K562 (cell line): ENCODE data around the gene URM1. TPM values are rescaled to one million over a fixed set of nuclear protein-coding genes. Genes with fewer than 3 reads are reported as not detected.

ENCODE experiments used
- ATAC-seq: fragments of 200-7000 bp; cut with Tn5 transposase; 3 replicates; pipeline ENCODE4 v1.9.1; 2020; ENCODE audit warnings: moderate library complexity
- BruUV-seq: library from RNA; stranded (reverse); fragments of 400-500 nt; replicated peaks from 2 replicates; lab custom pipeline; 2021; lab: Mats Ljungman, UMichigan
- CTCF ChIA-PET: fragments of 300-600 bp; formaldehyde crosslinking; extraction: SDS; loops from one replicate; lab custom pipeline; 2021; ENCODE audit warnings: low intra/inter-chr PET ratio; lab: Yijun Ruan, JAX
- POLR2A ChIA-PET: fragments of 300-600, 350-650 bp; sonication (Branson Sonifier 250); formaldehyde crosslinking; extraction: SDS; loops from one replicate; lab custom pipeline; 2021; ENCODE audit warnings: antibody characterized with exemption, inconsistent platforms; lab: Yijun Ruan, JAX
- DNase-seq, 4 experiments: peaks; one replicate each; pipeline versions ENCODE4 v3.0.0 to v3.0.0-alpha.2; 2011 to 2018; ENCODE audit warnings: low spot score in 3 of 4, mixed read lengths in 3 of 4; ENCODE audit errors: extremely low read depth in 1 of 4
- FAIRE-seq: peaks from 2 replicates; lab custom pipeline; 2011; peaks lifted over from hg19 to GRCh38; lab: Jason Lieb, UNC
- H2AFZ ChIP-seq: 2 replicates; pipeline ENCODE4 v1.6.0; 2011; ENCODE audit warnings: low read depth, low read length, control low read depth, inconsistent platforms
- H3K27ac ChIP-seq: fragments of 200-600 bp; 3 replicates; pipeline ENCODE4 v1.8.0; 2011; ENCODE audit warnings: low read depth, mild to moderate bottlenecking, control low read depth, inconsistent platforms, low read length, moderate library complexity, mixed read lengths; ENCODE audit errors: extremely low read depth
- H3K27me3 ChIP-seq, 2 experiments: fragments of 300-600 bp in 1 of 2; 2 replicates in 1 of 2; 3 replicates in 1 of 2; pipeline versions ENCODE4 v1.6.0 to v1.8.0; 2011; ENCODE audit warnings: inconsistent platforms in 2 of 2, low read length in 2 of 2, mild to moderate bottlenecking in 1 of 2, mixed read lengths in 1 of 2, moderate library complexity in 1 of 2; ENCODE audit not compliant: control insufficient read depth in 2 of 2, insufficient read depth in 2 of 2
- H3K36me3 ChIP-seq: fragments of 300-600 bp; 3 replicates; pipeline ENCODE4 v1.8.0; 2011; ENCODE audit warnings: mild to moderate bottlenecking, low read length, inconsistent platforms; ENCODE audit not compliant: control insufficient read depth, insufficient read depth
- H3K4me1 ChIP-seq, 2 experiments: fragments of 200-600 bp in 1 of 2; replicated peaks in 1 of 2; 2 replicates in 1 of 2; 3 replicates in 1 of 2; pipeline versions ENCODE4 v1.5.1 to v1.8.0; 2011; ENCODE audit warnings: inconsistent platforms in 2 of 2, low read length in 2 of 2, mild to moderate bottlenecking in 1 of 2, mixed read lengths in 1 of 2, moderate library complexity in 1 of 2; ENCODE audit not compliant: control insufficient read depth in 2 of 2, insufficient read depth in 2 of 2
- H3K4me2 ChIP-seq: 2 replicates; pipeline ENCODE4 v1.6.1; 2011; ENCODE audit warnings: low read length, control low read depth, inconsistent platforms, mixed read lengths; ENCODE audit not compliant: insufficient read depth
- H3K4me3 ChIP-seq: fragments of 200-600 bp; sonication (generic), shearing (Covaris generic); 2 replicates; pipeline ENCODE4 v1.5.1; 2016; ENCODE audit warnings: control low read depth, inconsistent platforms
- H3K79me2 ChIP-seq: fragments of 200-600 bp; 3 replicates; pipeline ENCODE4 v1.8.0; 2011; ENCODE audit warnings: low read length, inconsistent platforms; ENCODE audit not compliant: control insufficient read depth, insufficient read depth
- H3K9ac ChIP-seq, 2 experiments: 2 replicates each; pipeline versions ENCODE4 v1.6.0 to v1.6.1; 2011; ENCODE audit warnings: low read depth in 2 of 2, low read length in 2 of 2, control low read depth in 1 of 2, inconsistent platforms in 1 of 2, mild to moderate bottlenecking in 1 of 2, mixed read lengths in 1 of 2; ENCODE audit not compliant: insufficient read depth in 1 of 2
- H3K9me1 ChIP-seq: one replicate; pipeline ENCODE4 v1.6.0; 2011; ENCODE audit warnings: inconsistent platforms, mild to moderate bottlenecking, low read length, moderate library complexity; ENCODE audit not compliant: control insufficient read depth, insufficient read depth
- H3K9me3 ChIP-seq: replicated peaks from 2 replicates; pipeline ENCODE4 v1.5.1; 2011; ENCODE audit warnings: low read depth, low read length, inconsistent platforms; ENCODE audit not compliant: control insufficient read depth, insufficient read depth
- H4K20me1 ChIP-seq: replicated peaks from 2 replicates; pipeline ENCODE4 v1.6.1; 2011; ENCODE audit warnings: low read length, inconsistent platforms, mixed read lengths; ENCODE audit not compliant: control insufficient read depth, insufficient read depth
- MCM7 ChIP-seq, 2 experiments: fragments of 450-650 bp; IDR thresholded peaks; 2 replicates each; pipeline ENCODE4 v1.6.1; 2016 to 2018
- MXI1 ChIP-seq: IDR thresholded peaks from 2 replicates; pipeline ENCODE4 v1.6.1; 2011; ENCODE audit warnings: low read depth, mild to moderate bottlenecking, improper control_type of control experiment, low read length
- RCOR1 ChIP-seq, 2 experiments: IDR thresholded peaks; 2 replicates each; pipeline ENCODE4 v1.6.1; 2012; ENCODE audit warnings: low read depth in 2 of 2, low read length in 2 of 2, borderline replicate concordance in 1 of 2, improper control_type of control experiment in 1 of 2
- SMARCE1 ChIP-seq: fragments of 450-650 bp; IDR thresholded peaks from 2 replicates; pipeline ENCODE4 v1.7.1; 2016; ENCODE audit warnings: mild to moderate bottlenecking
- ZKSCAN1 ChIP-seq: fragments of 150-350 bp; IDR thresholded peaks from 2 replicates; pipeline ENCODE4 v1.6.1; 2016; ENCODE audit warnings: low read depth, low read length
- ZKSCAN8 ChIP-seq: fragments of 200-800 bp; sonication (Bioruptor generic); IDR thresholded peaks from 2 replicates; pipeline ENCODE4 v1.6.1; 2016; ENCODE audit warnings: missing genetic modification characterization, missing compliant biosample characterization
- WGBS: fragments of 100-300 bp; shearing (Covaris generic); methylation state at CpG from one replicate; pipeline ENCODE4 v1.1.6; 2016; ENCODE audit warnings: low coverage, mixed read lengths; ENCODE audit not compliant: insufficient coverage; ENCODE audit errors: missing lambda C conversion rate; 5-methylcytosine and 5-hydroxymethylcytosine counted together
- in situ Hi-C: fragments of 300-500 bp; cut with MboI; formaldehyde crosslinking; loops from 4 replicates; pipeline ENCODE4 v1.15.0; 2018; ENCODE audit warnings: inconsistent platforms, mixed read lengths
- intact Hi-C: fragments of 100-400 bp; cut with micrococcal nuclease; formaldehyde crosslinking; loops from 2 replicates; pipeline ENCODE4 v1.14.2; 2022
- polyA plus RNA-seq, 8 experiments: library from polyadenylated mRNA; depleted of rRNA in 4 of 8; stranded (reverse) in 5 of 8; unstranded in 3 of 8; fragments of >200 nt; fragmentation: Nextera tagmentation in 2 of 8; fragmentation: Illumina TruSeq in 1 of 8; extraction: Ambion mirVana in 2 of 8; extraction: Trizol in 1 of 8; gene quantifications; 2 replicates each; pipeline versions ENCODE4 v1.2.1 to v1.2.3, GENCODE V29; 2011 to 2014; ENCODE audit warnings: inconsistent platforms in 1 of 8, missing spikeins in 1 of 8
- total RNA-seq, 7 experiments: library from RNA; depleted of rRNA in 6 of 7; stranded (reverse); fragments of >200 nt in 6 of 7; fragmentation: Illumina TruSeq in 2 of 7; extraction: Trizol in 2 of 7; gene quantifications; 2 replicates each; pipeline versions ENCODE4 v1.2.1 to v1.2.3, GENCODE V29; 2011 to 2021; ENCODE audit warnings: low replicate concordance in 1 of 7

URM1 gene
- total and polyA plus RNA-seq, 9 of the 15 experiments (the other 6 are each of a cell fraction or from before 2014, with no cell fraction given): 10.1 to 88.9 (median 53.3) TPM

GRCh38 chr9:128396970-128397613 lies 25.9 kb downstream of the URM1 start:
- H3K4me1 ChIP-seq: peaks cover 0 to 14% of the 10 kb centered on the region in 2 experiments; a peak in 3 of 5 replicates
- TF ChIP-seq MXI1 (no peak), ZKSCAN1 (peak; percentile 89)
- H3K27ac ChIP-seq: no peak overlapping the region
- no peaks in the 10 kb centered on the region for H3K9me1 ChIP-seq
- no peak overlapping the region for H2AFZ ChIP-seq
- FAIRE-seq (no peak), ATAC-seq (peak; percentile 57), DNase-seq (no peak)
- in situ Hi-C loops (no loop called here), intact Hi-C loops (no loop called here)
- peaks cover 12 to 26% of the 10 kb centered on the region in 2 experiments for H3K27me3 ChIP-seq
- no peak overlapping the region for H3K4me2 ChIP-seq
- no peaks in the 10 kb centered on the region for H3K79me2 ChIP-seq
- 8% methylated on average over 18 of the region's 19 CpGs for WGBS
- 0 out of 4 replicates have a peak overlapping the region, but pooled peaks of 1 of the 2 experiments have one; percentile 67 for H3K9ac ChIP-seq
- ChIA-PET CTCF (no interaction called here), POLR2A (interaction anchor here (0.6 to 1.9 kb wide), 2 partner anchors 13 to 26 kb away, joined by 3 to 8 read pairs; partner anchors contain the start of gene URM1)
- no peak overlapping the region for H3K4me3 ChIP-seq
- no peaks in the 10 kb centered on the region for H4K20me1 ChIP-seq
- no peaks in the 10 kb centered on the region for H3K9me3 ChIP-seq
- H3K36me3 ChIP-seq: peaks cover 4% of the 10 kb centered on the region; the same call in 1 of the 3 replicates
- BruUV-seq: no TSS peak

GRCh38 chr9:128397831-128398230 lies 26.7 kb downstream of the URM1 start:
- no peak overlapping the region for H3K4me2 ChIP-seq
- 19% methylated on average over 7 of the region's 7 CpGs for WGBS
- no peaks in the 10 kb centered on the region for H3K79me2 ChIP-seq
- H3K27ac ChIP-seq: no peak overlapping the region
- TF ChIP-seq MCM7 (IDR thresholded peaks at IDR 0.05): 0 out of 4 replicates have a peak, but pooled peaks of 1 of the 2 experiments have one; percentile 5
- no peak for TF ChIP-seq ZKSCAN8 (CRISPR knock-in tag)
- no peak for TF ChIP-seq SMARCE1
- TF ChIP-seq RCOR1 (IDR thresholded peaks at IDR 0.05; ENCODE audit: borderline replicate concordance in 1 of 2, low read depth in 2 of 2, low read length in 2 of 2): no peak
- no peaks in the 10 kb centered on the region for H3K9me3 ChIP-seq
- peaks cover 0 to 10% of the 10 kb centered on the region in 2 experiments; a peak in 3 of 5 replicates for H3K4me1 ChIP-seq
- in situ Hi-C loops (no loop called here), intact Hi-C loops (no loop called here)
- no peak overlapping the region for H3K4me3 ChIP-seq
- DNase-seq: no peak
- peaks cover under 1% of the 10 kb centered on the region; the same call in 1 of the 3 replicates for H3K36me3 ChIP-seq
- FAIRE-seq: no peak
- H3K9ac ChIP-seq: no peak overlapping the region
- H2AFZ ChIP-seq: no peak overlapping the region
- H3K9me1 ChIP-seq: no peaks in the 10 kb centered on the region
- H3K27me3 ChIP-seq: peaks cover 12 to 30% of the 10 kb centered on the region in 2 experiments
- no TSS peak for BruUV-seq
- no peaks in the 10 kb centered on the region for H4K20me1 ChIP-seq
- ChIA-PET POLR2A (interaction anchor here (1.9 kb wide), 1 partner anchor 27 kb away, joined by 8 read pairs; the partner anchor contains the start of gene URM1), CTCF (no interaction called here)
- ATAC-seq: peak; percentile 26; the same call in 2 of the 3 replicates
